ENCODE results near the gene GALNT18.

Gene GALNT18

DNA sequence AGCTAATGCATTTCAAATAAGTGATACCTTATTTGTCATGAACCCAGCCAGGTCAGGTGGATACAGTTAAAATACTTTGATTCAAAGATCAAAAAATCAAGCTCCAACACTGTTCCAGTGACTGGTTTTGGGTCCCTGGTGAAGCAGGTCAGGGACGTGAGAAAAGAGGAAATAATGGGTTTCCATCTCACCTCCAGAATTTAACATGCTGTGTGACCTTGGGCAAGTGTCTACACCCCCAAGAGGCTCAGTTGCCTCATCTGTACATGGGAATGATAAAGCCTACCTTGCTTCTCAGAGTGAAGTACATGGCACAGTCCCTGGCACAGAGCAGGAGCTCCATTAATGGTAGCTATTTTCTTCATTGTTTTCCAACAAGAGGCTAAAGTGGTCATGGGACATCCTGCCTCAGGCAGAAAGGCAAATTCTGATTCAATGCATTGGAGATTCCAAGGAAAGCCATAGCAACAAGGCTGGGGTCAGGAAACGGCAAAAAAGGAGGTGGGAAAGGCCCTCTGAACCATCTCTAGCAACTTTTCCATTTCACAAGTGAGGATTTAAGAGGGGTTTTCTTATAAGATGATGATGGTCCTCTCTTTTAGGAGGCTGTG is 377.2 kb downstream of the GALNT18 start:
- ChIA-PET CTCF (interaction anchor here (0.8 to 2.9 kb wide), 8 partner anchors 10 to 452 kb away, joined by 3 to 18 read pairs (median 4); no protein-coding TSS in a partner anchor), POLR2A (no interaction called here)
- no peak for DNase-seq (ENCODE audit: extremely low spot score)
- TF ChIP-seq, protein P1, sequence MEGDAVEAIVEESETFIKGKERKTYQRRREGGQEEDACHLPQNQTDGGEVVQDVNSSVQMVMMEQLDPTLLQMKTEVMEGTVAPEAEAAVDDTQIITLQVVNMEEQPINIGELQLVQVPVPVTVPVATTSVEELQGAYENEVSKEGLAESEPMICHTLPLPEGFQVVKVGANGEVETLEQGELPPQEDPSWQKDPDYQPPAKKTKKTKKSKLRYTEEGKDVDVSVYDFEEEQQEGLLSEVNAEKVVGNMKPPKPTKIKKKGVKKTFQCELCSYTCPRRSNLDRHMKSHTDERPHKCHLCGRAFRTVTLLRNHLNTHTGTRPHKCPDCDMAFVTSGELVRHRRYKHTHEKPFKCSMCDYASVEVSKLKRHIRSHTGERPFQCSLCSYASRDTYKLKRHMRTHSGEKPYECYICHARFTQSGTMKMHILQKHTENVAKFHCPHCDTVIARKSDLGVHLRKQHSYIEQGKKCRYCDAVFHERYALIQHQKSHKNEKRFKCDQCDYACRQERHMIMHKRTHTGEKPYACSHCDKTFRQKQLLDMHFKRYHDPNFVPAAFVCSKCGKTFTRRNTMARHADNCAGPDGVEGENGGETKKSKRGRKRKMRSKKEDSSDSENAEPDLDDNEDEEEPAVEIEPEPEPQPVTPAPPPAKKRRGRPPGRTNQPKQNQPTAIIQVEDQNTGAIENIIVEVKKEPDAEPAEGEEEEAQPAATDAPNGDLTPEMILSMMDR (IDR thresholded peaks at IDR 0.05; ENCODE audit: control extremely low read depth, extremely low read depth, low read depth, missing control alignments), result no peak

DNA sequence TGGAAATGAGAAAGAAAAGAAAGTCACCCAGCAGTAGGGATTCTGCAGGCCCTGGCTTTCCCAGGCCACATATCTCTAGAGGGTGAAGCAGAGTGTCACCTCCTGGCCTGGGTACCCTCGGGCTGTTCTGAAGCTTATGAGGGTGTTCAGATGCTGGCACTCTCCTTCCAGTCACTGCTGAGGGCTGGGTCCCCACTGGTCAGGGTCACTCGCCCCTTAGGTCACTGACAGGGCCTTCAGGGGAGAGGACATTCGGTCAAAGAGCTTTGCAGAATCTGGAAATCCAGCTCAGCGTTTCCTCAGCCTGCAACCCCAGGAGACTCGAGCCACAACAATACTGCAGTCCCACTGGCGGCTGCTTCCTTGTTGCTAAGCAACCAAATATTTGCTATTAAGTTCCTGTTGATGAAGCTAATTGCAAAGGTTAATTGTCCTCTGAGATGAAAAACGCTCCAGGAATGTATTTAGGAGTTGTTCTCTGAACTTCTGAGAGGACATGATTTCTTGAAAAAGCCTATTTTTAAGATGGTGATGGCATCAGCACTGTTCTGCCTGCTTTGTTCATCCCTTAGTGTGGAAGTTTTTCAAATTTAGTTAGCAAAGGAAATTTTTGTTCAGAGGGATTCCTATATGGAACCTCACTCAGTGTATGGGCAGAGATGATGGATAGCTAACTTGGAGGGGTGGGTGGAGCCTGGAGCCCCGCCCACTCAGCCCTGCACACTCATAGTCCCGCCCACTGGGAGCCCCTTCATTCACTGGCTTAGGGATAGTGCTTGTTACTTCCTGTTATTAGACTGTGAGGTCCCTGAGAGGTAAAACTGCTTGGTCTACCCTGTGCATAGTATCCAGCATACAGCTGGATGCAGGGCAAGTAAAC is 378.0 kb downstream of the GALNT18 start:
- ChIA-PET POLR2A (no interaction called here), CTCF (interaction anchor here (0.8 to 2.9 kb wide), 9 partner anchors 9 to 451 kb away, joined by 3 to 18 read pairs (median 3); no protein-coding TSS in a partner anchor)
- DNase-seq (ENCODE audit: extremely low spot score), result peak; percentile 45

DNA sequence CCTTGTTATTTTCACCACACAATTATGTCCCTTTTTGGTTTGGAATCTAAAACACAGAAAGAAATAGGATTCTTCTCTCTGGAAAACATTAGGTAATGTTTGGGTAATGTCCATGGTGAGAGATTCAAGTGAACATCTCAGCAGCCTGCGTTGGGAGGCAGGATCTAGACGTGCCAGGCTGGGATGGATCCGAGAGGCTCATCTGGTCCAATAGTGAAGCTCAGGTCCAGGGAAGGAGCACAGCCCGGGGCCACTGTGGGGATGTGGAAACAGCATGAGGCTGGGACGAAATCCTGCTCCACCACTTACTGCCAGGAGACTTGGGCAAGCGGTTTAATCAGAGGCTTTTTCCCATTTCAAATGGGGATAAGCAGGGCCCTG is 378.6 kb downstream of the GALNT18 start:
- no peak for DNase-seq (ENCODE audit: extremely low spot score)
- CTCF ChIA-PET, result interaction anchor here (0.8 to 2.9 kb wide), 3 partner anchors 8 to 70 kb away, joined by 3 to 18 read pairs (median 4); no protein-coding TSS in a partner anchor
- POLR2A ChIA-PET, result no interaction called here
- TF ChIP-seq, protein P1 (IDR thresholded peaks at IDR 0.05; ENCODE audit: control extremely low read depth, extremely low read depth, low read depth, missing control alignments), result no peak

More for the DNA sequence above, 378.0 kb downstream of the GALNT18 start:
- TF ChIP-seq, protein P1 (IDR thresholded peaks at IDR 0.05; ENCODE audit: control extremely low read depth, extremely low read depth, low read depth, missing control alignments), result no peak

DNA sequence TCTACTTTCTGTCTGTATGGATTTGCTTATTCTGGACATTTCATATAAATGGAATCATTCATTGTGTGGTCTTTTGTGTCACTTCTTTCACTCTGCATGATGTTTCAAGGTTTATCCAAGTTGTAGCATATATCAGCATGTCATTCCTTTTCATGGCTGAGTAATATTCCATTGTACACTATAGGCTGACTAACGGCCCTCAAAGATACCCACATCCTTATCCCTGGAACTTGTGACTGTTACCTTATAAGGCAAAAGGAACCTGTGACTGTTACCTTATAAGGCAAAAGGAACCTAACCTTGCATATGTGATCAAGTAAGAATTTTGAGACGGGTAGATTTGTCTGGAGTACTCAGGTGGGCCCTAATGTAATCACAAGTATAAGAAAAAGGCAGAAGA is 380.5 kb downstream of the GALNT18 start:
- POLR2A ChIA-PET, result no interaction called here
- DNase-seq (ENCODE audit: extremely low spot score), result no peak
- CTCF ChIA-PET, result no interaction called here
- TF ChIP-seq, protein P1 (IDR thresholded peaks at IDR 0.05; ENCODE audit: control extremely low read depth, extremely low read depth, low read depth, missing control alignments), result no peak

DNA sequence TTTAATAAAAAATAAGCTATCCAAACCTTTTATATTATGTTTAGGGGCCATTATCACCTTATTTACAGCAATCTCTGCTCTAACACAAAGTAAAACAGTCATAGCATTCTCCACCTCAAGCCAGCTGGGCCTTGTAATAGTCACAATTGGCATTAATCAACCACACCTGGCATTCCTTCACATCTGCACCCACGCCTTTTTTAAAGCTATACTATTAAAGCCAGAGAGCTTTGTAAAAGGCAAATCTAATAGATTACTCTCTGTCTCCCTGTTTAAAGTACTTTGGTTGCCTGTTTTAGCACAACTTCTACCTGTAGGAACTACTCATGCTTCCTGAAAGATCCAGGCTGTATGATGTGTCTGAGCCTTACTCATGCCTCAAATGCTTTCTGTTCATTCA is 381.8 kb downstream of the GALNT18 start:
- POLR2A ChIA-PET, result interaction anchor here (0.6 kb wide), 1 partner anchor 70 kb away, joined by 3 read pairs; no protein-coding TSS in a partner anchor
- TF ChIP-seq, protein P1 (IDR thresholded peaks at IDR 0.05; ENCODE audit: control extremely low read depth, extremely low read depth, low read depth, missing control alignments), result no peak
- no peak for DNase-seq (ENCODE audit: extremely low spot score)
- CTCF ChIA-PET, result no interaction called here

DNA sequence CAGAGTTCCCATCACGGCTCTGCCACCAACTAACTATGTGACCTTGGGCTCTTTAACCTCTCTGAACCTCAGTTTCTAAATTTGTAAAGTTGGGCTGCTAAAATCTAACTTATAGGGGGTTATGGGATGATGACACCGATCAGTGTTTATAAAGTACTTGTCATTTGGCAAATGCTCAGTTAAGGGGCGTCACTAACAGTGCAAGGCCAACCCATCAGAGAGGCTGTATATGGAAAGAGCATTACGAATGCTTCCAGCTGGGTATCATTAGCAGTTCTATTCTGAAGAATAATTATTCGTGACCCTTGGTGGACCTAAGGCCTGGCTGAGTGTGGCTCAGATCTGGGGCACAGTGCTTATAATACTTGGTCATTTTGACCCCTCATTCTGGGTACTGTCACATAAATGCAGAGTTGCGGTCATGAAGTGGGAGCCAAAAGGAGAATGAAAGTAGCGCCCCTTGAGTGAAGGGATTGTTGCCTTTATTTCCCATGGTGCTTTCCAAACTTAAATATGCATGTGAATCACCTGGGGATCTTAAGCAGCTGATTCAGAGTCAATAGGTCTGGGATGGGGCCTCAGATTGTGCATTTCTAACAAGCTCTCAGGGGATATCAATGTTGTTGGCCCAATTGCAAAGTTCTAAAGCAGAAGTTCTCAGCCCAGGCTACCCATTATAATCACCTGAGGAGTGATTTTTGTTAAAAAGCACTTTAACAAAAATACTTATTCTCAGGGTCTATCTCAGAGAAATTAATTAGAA is 384.6 kb downstream of the GALNT18 start:
- TF ChIP-seq, protein P1 (IDR thresholded peaks at IDR 0.05; ENCODE audit: control extremely low read depth, extremely low read depth, low read depth, missing control alignments), result no peak
- ChIA-PET POLR2A (no interaction called here), CTCF (no interaction called here)
- no peak for DNase-seq (ENCODE audit: extremely low spot score)
